Activated CD8-positive, alpha-beta memory T cell treated with anti-CD3 and anti-CD28 coated beads for 36 hours (primary cell): ENCODE results near the gene PALMD. TPM values are rescaled to one million over a fixed set of nuclear protein-coding genes. Genes with fewer than 3 reads are reported as not detected.

Experiments used
- CTCF ChIA-PET: fragments of 350-600 bp; sonication (Branson Sonifier 250); formaldehyde crosslinking; loops from one replicate; lab custom pipeline; 2021; ENCODE audit warnings: antibody characterized with exemption; lab: Charles Lee
- POLR2A ChIA-PET: fragments of 350-600 bp; sonication (Branson Sonifier 250); formaldehyde crosslinking; loops from one replicate; lab custom pipeline; 2021; ENCODE audit warnings: antibody characterized with exemption; lab: Charles Lee
- total RNA-seq, 2 experiments: library from RNA; stranded (reverse); gene quantifications; one replicate each; pipeline ENCODE4 v1.2.3, GENCODE V29; 2021

The PALMD gene
- total RNA-seq, 2 experiments from 2014 or later = not detected

DNA sequence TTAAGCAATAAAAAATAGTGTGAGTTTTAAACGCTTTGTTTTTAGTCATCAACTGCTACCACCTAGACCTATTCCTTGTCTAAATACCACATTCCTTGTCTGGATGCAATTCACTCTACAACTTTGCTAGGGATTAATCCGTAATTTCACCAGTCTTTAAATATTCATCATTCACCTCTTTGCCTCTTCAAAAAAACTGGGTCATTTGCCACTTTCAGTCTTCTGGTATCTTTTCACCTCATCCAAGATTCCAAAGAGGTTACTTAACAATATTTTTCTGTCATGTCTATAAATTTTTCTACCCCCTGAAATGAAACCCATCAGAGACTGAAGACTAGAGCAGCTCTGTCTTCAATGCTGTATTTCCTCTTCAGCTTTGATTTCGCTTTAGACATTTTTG lies 9.5 kb downstream of the PALMD start:
- POLR2A ChIA-PET = no interaction called here
- CTCF ChIA-PET = no interaction called here

DNA sequence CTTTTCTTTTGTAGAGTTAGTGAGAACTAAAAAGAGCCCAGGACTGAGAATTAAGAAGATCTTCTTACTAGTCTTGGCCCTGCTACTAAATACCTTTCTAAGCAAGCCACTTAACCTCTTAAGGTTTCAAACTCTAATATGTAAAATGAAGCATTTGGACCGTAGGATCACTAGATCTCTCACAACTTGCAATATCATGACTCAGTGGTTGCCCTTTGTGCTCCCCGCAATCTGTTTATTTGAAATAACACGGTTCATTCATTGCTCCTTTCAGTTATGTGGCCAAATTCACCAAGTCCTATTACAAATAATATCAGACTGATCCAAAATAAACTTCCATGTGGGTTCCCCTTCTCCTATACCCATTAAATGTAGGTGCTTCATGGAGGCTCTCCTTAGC lies 10.8 kb downstream of the PALMD start:
- ChIA-PET CTCF (no interaction called here), POLR2A (no interaction called here)

DNA sequence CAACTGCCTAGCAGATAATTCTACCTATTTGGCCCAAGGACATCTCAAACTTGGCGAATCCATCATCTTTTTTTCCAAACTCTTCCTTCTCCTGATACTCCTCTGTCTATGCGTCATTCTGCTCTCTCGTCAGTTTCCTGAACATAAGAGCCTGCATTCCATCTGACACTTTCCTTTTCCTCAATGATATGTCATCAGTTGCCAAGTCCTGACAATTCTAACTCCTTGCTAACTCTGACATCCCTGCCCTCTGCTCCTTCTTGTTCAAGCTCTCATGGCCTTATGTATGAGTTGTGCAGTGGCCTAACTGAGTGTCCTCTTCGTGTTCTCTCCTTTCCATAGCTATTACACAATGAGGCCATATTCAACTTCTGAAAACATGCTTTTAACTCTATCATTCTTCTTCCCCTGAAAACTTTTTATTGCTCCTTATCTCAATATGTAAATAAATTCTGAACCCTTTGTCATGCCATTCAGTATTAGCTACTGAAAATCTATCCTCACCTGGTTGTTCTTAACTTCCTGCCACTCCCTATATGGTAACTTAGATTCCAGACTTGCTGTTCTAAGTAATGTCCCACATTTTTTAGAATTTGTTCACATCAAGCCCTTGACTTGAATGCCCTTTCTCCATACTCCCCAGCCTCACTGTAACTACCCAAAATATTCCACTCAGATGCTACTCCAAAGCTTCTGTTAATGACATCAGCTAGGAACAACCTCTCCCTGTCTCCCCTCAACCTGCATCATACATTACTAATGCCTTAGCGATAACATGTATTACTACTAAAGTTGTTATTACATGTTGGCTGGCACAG lies 11.5 kb downstream of the PALMD start:
- POLR2A ChIA-PET = no interaction called here
- CTCF ChIA-PET = no interaction called here

DNA sequence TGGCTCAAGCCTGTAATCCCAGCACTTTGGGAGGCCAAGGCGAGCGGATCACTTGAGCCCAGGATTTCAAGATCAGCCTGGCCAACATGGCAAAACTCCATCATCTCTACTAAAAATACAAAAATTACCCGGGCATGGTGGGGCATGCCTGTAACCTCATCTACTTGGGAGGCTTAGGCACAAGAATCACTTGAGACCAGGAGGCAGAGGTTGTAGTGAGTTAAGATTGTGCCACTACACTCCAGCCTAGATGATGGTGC lies 12.0 kb downstream of the PALMD start:
- CTCF ChIA-PET = no interaction called here
- POLR2A ChIA-PET = no interaction called here

DNA sequence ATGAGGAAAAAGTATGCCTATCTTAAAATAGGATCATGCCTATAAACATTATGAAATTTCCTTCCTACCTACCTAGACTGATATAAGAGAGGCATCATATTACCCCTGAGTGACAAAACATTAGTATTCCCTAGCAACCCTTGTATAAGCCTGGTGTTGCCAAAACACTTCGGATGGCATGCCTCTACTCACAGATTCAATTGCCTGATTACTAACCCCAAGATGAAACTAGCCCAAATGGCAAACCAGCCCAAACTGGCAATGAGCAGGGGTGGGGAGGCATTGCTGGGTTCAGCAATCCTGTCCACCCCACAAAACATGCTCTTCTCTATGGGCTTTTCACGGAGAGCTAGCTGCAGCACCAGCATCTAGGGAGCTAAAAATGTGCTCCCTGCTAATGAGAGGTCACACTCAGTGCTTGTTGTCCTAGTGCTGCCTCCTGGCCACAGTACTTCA lies 13.9 kb downstream of the PALMD start:
- CTCF ChIA-PET = no interaction called here
- POLR2A ChIA-PET = no interaction called here

DNA sequence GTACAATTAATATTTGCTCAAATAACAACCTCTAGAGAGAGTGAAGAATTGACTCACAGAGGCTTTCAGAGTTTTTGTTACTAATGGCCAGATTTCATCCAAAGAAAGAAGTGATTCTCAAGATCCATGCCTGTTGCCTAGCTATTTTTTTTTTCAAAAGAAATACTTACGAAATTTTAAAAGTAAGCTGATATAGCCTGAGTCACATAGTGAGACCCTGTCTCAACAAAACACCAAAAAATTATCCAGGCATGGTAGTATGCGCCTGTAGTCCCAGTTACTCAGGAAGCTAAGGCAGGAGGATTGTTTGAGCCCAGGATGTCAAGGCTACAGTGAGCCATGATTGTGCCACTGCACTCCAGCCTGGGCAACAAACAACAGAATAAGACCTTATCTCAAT lies 14.6 kb downstream of the PALMD start:
- CTCF ChIA-PET = no interaction called here
- POLR2A ChIA-PET = no interaction called here

DNA sequence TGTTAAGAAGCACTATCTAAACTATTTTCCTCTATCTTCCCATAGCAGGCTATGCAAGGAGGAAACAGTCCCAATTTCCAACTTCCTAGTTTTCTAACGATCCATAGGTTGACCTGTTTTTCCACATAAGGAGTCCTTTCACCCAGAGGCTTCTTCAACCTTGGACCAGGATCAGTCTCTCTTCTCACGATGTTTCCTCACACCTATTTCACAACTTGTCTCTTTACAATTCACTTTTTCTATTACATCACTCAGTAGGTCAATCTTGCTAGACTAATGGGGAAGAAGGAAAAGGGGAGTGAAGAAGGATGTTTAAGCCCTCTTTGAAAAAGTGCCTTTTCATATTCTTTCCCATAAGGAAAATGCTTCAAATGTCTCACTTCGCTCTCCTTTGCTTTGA lies 15.9 kb downstream of the PALMD start:
- ChIA-PET CTCF (no interaction called here), POLR2A (no interaction called here)

DNA sequence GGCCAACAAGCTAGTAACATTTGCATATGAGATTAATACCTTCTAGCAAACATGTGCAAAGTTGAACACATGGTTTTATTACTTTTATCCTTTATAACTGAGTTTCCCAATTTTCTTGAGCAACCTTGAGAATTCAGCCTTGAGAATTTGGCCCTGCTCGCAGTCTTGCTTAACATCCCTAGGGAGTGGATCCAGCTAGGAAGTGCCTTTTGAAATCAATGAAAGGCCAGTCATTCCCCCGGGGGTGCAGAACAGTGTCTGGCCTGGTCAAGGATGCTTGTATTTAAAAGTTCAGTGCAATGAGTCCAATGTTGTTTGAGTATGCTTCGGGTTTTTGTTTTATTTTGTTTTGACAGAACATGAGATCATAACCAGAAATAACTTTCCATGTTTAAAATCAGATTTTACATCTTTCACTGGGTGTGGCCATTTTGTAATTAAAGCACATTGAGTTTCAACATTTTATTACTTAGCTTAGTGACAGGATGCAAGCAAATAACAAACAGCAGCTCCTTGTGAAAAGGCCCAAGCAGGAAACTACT lies 16.7 kb downstream of the PALMD start:
- POLR2A ChIA-PET = no interaction called here

DNA sequence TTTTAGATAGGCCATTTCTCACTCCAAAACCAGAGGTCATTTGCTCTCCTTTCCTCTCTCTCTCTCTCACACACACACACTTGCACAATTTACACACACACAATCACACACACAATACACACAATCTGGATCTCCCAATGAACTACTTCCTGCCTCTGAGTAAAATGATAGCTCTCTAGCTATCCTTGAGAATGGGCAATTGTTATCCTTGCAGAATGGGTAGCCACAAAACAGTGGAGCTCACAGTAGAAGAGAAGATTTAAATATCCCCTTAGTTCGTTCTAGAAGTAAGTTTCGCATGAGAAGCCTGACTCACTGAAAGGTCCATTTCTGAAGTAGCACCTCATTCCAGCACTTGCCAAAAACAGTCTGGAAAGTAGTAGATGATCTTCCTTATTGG lies 17.6 kb downstream of the PALMD start:
- CTCF ChIA-PET = no interaction called here
- POLR2A ChIA-PET = no interaction called here

More for the DNA sequence above, 16.7 kb downstream of the PALMD start:
- CTCF ChIA-PET = no interaction called here

DNA sequence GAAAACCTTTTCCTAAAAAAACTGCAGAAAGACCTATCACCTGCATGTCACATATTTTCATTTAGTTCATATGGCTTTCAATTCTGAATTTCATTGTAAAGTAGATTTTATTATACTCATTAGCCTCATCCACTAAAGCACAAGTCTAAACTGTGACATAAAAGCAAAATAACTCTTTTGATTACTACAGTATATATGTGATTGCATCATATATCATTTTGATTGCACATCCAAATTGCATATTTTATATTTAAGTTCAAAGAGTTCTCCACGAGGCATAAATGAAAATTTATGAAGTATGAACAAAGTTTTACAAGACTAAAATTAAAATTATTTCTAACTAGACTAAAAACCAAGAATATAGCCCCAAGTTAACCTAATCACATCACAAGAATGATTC lies 19.3 kb downstream of the PALMD start:
- ChIA-PET CTCF (no interaction called here), POLR2A (no interaction called here)

DNA sequence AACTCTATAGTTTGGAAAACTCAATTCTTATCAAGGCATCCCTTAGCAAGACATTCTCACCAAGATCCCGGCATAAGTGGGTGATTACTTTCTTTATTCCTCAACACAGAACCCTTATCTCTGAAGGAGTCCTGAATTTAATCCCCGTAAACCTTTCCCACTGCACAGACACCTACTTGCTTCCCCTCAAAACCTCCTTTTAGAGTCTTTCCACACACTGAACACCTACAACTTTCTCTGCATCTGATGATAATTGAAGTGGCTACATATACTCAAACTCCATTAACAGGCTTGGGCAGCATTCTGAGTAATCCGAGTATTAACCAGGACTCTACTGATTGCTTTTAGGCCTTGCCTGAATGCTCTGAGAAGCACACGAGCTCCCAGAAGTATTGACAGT lies 23.5 kb downstream of the PALMD start:
- ChIA-PET POLR2A (no interaction called here), CTCF (no interaction called here)

DNA sequence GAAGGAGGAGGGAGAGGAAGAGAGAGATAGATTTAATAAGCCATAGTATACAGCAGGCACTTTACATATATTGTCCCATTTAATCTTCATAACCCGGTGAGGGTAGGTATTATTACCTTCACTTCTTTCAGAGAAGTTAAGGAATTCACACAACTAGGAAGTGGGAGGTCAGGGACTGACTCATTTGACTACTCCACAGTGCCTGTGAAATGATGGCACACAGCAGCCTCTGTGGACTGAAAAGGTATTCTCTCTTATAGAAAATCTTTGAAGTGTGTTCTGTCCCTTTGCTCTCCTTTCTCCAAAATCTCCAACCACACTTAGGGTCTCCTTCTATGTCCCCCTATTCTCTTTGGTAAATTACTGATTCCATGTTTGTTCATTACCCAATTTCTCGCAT lies 23.9 kb downstream of the PALMD start:
- POLR2A ChIA-PET = no interaction called here
- CTCF ChIA-PET = no interaction called here

DNA sequence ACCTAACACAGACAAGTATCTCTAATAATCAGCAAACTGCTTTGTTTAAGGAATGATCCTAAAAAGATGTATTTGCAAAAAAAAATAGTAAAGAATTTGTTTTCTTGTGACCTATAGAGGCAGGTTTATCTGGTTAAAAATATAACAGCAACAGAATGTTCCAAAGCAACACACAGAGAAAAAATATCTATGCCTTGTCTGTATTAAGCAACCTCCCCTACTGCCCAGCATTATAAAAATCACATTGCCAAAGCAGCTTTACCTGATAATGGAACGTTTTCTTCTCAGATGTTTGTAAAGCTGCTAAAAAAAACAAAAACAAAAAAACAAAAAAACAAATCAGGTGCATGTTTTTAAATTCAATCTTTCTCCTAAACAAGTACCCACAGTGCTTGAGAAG lies 24.7 kb downstream of the PALMD start:
- CTCF ChIA-PET = no interaction called here
- POLR2A ChIA-PET = no interaction called here

DNA sequence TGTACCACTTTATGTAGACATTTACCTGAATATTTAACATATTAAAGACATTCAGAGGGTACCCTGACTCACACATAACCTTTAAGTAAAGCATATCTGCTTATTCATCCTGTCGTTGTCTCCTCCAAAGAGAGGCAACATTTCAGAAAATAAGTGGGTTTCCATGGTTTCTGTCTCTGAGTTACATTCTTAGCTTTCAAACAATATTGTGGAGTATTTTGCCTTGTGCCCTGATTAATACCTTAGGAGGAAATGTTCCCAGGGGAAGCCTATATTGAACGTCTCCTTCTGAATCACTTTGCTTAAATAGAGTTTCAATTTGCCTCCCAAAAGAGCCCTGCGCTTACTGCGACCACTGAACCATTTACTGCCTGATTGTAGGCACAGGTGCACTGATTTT lies 26.1 kb downstream of the PALMD start:
- ChIA-PET CTCF (no interaction called here), POLR2A (no interaction called here)

DNA sequence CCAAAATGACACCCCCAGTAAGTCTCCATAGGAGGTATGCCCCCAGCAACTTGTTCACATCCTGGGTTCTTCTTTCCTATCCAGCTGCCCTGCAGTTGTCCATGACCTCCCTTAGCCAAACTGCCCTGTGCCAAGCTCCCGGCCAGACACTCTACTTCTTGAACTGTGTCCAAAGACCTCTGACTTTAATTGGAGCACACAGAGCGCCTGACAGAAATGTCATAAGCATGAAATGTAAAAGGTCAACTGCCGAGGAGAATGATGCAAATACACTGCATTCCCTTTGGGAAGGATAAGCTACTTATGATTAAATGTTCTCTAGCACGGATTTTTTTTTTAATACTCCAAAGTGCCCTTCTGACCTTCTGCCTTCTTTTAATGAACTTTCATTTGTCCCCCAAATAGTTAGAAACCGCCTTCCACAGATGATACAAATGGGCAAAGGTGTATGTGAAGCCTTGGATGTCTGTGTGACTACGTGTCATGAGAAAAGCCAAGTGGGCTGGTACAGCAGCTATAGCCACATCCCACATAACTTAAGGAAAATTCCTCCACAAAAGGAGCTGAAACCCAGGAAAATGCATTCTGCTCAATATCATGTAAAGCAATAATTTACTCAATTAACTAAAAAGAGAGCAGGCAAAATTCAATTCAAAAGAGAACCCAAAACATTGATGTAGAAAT lies 26.8 kb downstream of the PALMD start:
- CTCF ChIA-PET = no interaction called here
- POLR2A ChIA-PET = interaction anchor here (0.6 kb wide), 1 partner anchor 848 kb away, joined by 8 read pairs; no protein-coding TSS in a partner anchor

DNA sequence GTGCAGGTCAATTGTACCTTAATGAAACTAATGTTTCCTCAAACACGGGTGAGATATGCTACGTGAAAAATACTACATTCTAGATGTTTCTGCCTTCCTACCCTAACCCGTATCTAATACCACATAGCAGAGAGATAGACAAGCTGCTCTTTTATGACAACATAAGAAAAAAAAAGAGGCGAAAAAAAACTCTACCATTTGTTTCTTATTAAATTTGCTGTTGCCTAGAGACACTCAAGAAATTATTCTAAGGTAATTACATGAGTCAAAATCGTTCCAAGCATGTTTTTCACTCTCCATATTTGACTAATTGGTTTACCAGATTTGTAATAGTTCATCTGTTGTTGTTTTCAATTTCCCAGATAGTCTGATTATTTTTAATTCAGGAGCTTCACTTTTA lies 27.4 kb downstream of the PALMD start:
- CTCF ChIA-PET = interaction anchor here (0.6 kb wide), 1 partner anchor 25 kb away, joined by 3 read pairs; no protein-coding TSS in a partner anchor
- POLR2A ChIA-PET = interaction anchor here (0.6 kb wide), 1 partner anchor 848 kb away, joined by 8 read pairs; no protein-coding TSS in a partner anchor

DNA sequence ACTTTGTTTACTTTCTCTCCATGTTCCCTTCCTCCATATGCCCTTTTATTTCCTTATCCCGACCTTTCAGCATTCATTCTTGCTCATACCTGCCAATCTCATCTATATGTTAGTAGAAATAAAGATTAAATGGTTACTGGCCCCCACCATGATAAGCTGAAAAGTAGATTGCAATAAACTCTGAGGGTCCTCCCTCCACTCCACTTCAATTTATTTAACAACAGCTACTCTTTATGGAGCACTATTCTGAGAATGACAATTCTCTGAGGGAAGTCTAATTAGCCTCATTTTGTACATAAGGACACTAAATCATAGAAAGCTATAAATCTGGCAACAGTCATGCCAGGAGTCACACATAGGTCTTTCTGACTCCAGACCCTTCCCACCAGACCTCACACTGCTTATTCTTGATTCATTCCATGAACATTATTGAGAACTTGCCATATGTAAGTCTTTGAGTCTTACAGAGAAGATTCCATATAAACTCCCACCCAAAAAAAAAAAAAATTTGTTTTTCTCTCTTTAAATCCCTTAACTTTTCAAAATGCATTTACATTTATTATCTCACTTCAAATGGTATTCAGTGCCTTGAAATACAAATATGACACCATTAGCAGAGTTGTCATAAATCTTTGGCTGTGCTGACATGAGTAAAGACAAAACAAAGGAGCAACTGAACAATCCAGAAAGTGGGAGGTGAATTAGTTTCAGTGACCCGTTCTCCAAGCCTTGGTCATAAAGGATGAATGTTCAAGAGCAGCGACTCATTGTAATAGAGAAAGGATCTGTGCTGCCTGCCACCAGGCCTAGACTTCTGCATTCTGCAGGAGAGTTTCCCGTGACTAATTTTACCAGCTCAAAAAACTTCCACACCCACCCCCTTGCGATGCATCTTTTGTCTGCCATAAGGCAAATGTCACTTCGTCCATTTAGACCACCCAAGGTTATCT lies 28.5 kb downstream of the PALMD start:
- POLR2A ChIA-PET = no interaction called here
- CTCF ChIA-PET = no interaction called here

DNA sequence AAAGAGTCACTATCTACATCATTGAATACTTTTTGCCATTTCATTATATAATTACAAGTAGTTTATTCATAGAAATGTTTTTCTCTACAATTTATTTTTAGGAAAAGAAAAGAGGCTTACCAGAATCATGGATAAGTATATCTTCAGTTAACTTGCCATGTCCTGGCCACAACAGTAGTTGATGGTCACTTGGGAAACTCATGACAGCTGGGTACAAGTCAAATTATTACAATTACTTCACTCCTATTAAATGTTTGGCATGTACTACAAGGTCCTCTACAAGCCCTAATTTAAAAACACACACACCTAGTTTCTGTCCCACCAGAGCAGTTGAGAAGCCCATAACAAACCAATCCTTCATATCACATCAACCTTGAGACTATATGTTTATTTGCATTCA lies 29.4 kb downstream of the PALMD start:
- ChIA-PET CTCF (no interaction called here), POLR2A (no interaction called here)

DNA sequence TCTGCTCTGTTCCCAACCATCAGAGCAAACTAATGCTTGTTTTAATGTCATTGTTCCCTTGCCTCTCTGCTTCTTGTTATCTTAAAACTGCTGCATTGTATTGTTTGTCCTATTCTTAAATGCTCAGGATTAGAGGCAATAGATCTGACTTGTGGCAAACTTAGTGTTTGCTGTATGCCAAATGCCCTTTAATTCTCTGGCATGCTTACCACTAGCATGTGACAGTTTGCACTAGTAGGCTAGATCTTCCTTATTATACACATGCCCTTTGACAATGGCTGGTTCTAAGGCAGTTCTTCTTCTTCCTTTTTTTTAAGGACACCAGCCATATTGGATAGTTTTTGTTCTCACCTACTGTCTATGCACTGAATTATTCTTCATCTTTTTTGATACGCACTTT lies 30.1 kb downstream of the PALMD start:
- POLR2A ChIA-PET = no interaction called here

DNA sequence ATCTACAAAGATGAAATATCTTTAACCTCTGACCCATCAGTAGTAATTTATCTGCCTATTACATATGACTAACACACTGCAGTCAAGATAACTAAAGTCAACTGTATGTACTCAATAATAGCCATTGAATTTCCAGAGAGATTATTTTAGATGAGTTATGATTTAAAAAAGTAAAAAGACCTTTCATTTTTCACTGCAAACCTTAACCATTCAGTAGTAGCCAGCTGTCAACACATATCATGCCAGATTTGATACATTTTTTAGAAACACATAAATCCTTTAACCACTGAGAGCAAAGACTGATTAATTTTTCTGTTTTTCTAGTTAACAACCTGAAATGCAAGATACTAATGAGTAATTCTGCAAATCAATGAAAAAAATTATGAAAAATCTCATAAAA lies 31.0 kb downstream of the PALMD start:
- ChIA-PET POLR2A (no interaction called here), CTCF (no interaction called here)

More for the DNA sequence above, 30.1 kb downstream of the PALMD start:
- CTCF ChIA-PET = no interaction called here
